HUES48 (cell line): Measurements from ENCODE around the gene IQCH.
A peak's percentile ranks its signal among the peaks of the same experiment; 100 is the strongest.

Experiments
- H3K27ac ChIP-seq: one replicate; pipeline ENCODE4 v1.7.0; 2013; ENCODE audit warnings: low read depth, low read length, inconsistent platforms
- H3K27me3 ChIP-seq: 2 replicates; pipeline ENCODE4 v1.6.1; 2013; ENCODE audit warnings: mild to moderate bottlenecking, low read length; ENCODE audit not compliant: control insufficient read depth, insufficient read depth
- H3K36me3 ChIP-seq: 2 replicates; pipeline ENCODE4 v1.6.1; 2013; ENCODE audit warnings: low read length; ENCODE audit not compliant: control insufficient read depth, insufficient read depth
- H3K4me1 ChIP-seq: 2 replicates; pipeline ENCODE4 v1.6.1; 2013; ENCODE audit warnings: mild to moderate bottlenecking, low read length; ENCODE audit not compliant: control insufficient read depth, insufficient read depth
- H3K4me3 ChIP-seq: 2 replicates; pipeline ENCODE4 v1.5.1; 2013; ENCODE audit warnings: mild to moderate bottlenecking, low read depth, low read length
- H3K9ac ChIP-seq: 2 replicates; pipeline ENCODE4 v1.6.1; 2013; ENCODE audit warnings: mild to moderate bottlenecking, low read depth, low read length, moderate library complexity
- H3K9me3 ChIP-seq: 2 replicates; pipeline ENCODE4 v1.6.1; 2013; ENCODE audit warnings: low read length; ENCODE audit not compliant: control insufficient read depth, insufficient read depth

IQCH gene

DNA sequence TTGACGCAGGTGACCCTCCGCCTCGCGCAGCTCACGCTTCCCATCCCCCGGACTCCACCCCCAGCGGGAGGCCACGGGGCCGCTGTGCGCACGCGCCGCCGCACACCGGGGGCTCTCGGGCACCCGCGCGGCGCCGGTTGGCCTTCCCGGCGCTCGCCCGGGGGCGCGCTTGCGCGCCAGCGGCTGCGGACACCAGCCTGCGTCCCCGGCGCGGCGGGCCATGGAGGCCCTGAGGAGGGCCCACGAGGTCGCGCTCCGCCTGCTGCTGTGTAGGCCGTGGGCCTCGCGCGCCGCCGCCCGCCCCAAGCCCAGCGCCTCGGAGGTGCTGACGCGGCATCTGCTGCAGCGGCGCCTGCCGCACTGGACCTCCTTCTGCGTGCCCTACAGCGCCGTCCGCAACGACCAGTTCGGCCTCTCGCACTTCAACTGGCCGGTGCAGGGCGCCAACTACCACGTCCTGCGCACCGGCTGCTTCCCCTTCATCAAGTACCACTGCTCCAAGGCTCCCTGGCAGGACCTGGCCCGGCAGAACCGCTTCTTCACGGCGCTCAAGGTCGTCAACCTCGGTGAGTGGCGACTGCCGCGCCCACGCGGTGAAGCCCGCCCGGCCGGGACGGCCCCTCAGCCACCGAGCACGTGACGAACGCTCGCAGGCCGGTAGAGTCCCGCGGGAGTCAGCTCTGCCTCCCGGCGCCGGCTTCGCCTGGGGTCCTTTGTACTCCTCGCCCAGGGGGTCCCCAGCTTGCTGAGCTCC, 266.6 kb downstream of the IQCH start, which contains the start of gene C15orf61:
TSS of gene C15orf61 (plus strand) at position 103 of the 754 bp plus-strand sequence. CDS start at position 221, 118 bp downstream.
- Histone ChIP-seq H3K4me3 (peak within 1 kb of the TSS; percentile 71), H3K4me1 (peaks cover 25% of the 10 kb centered on the region), H3K9ac (peak within 1 kb of the TSS; percentile 74)

DNA sequence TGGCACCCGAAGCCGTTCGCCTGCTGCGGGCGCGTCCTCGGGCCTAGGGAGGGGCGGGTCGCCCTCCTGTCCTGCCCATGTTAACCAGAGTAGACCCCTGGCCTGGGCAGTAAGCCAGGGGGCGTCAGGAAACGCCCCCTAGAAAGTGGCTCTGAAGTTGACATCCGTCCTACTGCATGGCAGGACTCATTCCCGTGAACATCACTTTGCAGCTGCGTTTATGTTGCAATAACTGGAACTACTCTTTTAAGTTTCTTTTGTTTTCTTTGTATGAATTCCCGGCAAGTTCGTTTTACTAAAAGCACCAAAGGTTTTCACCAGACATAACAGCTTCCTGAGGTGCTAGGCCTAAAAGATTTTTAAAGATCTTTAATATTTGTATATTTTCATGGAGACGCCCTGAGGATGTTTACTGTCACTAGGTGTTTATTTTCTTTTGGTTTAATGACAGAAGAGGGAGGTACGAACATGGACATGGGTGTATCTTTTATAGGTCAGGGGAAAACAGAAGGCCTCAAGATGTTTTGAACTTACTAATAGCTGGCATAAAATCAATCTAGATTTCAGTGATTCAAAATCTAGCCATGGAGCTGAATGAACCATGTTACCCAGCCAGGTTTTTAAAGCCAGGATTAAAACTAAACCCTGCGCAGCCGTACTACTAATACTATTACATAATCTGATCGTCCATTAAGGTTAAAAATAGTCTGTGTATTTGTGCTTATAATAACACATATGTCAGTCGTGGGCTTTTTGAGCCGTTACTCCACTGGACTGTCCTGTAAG, 267.4 kb downstream of the IQCH start:
- H3K9me3 ChIP-seq: no peaks in the 10 kb centered on the region
- H3K27me3 ChIP-seq: peaks cover 10% of the 10 kb centered on the region; the same call in 1 of the 2 replicates
- H3K27ac ChIP-seq: no peak overlapping the region
- H3K4me1 ChIP-seq: peaks cover 25% of the 10 kb centered on the region
- no peaks in the 10 kb centered on the region for H3K36me3 ChIP-seq
- H3K4me3 ChIP-seq: peak overlapping the region; percentile 71
- peak overlapping the region; percentile 74 for H3K9ac ChIP-seq

More for the DNA sequence above, 266.6 kb downstream of the IQCH start, which contains the start of gene C15orf61:
- Histone ChIP-seq H3K27me3 (peaks cover 10% of the 10 kb centered on the region; the same call in 1 of the 2 replicates), H3K36me3 (no peaks in the 10 kb centered on the region), H3K9me3 (no peaks in the 10 kb centered on the region), H3K27ac (peak within 1 kb of the TSS; percentile 47)

DNA sequence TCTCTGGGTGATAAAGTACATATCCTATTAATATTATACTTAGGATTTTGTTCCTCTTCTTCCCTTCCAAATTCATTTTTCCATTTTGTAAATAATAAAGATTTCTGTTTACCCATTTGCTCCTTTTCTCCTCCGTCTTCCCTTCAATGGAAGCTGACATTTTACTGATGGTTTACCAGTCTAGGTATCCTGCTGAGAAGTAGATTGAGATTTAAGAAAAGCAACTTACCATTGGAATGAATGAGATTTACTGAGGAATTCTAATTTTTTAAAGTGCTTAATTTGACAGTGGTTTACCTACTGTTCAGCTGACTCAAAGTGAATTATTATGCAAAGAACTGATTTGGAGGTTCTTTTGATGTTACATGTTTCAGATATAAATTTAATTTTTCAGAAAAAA, 268.7 kb downstream of the IQCH start:
- Histone ChIP-seq H3K9ac (no peak overlapping the region), H3K27me3 (peaks cover 10% of the 10 kb centered on the region; the same call in 1 of the 2 replicates), H3K4me1 (peaks cover 30% of the 10 kb centered on the region), H3K36me3 (no peaks in the 10 kb centered on the region), H3K9me3 (no peaks in the 10 kb centered on the region), H3K27ac (no peak overlapping the region), H3K4me3 (peak overlapping the region; percentile 71)

DNA sequence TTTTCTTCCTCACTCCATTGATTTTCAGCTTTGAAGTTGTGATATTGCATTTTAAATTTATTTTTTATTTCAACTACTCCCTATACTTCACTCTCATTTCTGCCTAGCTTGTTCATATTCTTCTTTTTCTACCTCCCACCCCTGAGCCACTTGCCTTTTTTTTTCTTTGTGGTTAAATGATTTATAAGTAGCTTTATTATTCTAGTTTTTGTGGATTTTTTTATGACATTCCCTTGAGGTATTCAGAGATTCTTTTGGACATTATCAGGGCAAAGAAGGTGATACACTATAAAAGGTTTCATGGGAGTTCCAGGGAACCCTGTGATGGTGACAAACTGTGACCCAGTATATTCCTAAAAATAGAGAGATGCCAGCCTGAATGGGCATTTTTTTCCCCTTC, 269.6 kb downstream of the IQCH start:
- H3K4me1 ChIP-seq: peaks cover 30% of the 10 kb centered on the region
- H3K4me3 ChIP-seq: no peak overlapping the region
- H3K27ac ChIP-seq: no peak overlapping the region
- no peaks in the 10 kb centered on the region for H3K9me3 ChIP-seq
- H3K9ac ChIP-seq: no peak overlapping the region
- no peaks in the 10 kb centered on the region for H3K36me3 ChIP-seq
- H3K27me3 ChIP-seq: peaks cover 10% of the 10 kb centered on the region; the same call in 1 of the 2 replicates

DNA sequence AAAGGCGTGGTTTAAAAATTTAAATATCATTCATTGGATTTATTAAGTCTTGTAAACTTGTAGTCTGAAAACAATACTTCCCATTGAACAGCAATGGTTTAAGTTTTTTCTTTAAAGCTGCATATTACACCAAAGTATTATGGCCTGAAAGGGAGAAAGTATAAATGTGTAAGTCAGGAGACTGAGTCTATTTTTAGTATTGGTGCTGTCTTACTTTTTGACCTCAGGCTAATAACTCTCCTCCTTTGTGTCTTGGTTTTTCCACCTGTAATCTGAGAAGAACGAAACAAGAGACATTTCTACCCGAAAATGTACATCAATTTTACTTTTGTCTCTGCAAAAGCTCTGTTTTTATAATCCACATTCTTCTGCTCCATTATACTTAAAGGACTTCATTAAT, 273.9 kb downstream of the IQCH start:
- Histone ChIP-seq H3K4me3 (no peak overlapping the region), H3K9me3 (no peaks in the 10 kb centered on the region), H3K9ac (no peak overlapping the region), H3K36me3 (no peaks in the 10 kb centered on the region), H3K4me1 (peaks cover 14% of the 10 kb centered on the region), H3K27ac (no peak overlapping the region), H3K27me3 (no peaks in the 10 kb centered on the region)

DNA sequence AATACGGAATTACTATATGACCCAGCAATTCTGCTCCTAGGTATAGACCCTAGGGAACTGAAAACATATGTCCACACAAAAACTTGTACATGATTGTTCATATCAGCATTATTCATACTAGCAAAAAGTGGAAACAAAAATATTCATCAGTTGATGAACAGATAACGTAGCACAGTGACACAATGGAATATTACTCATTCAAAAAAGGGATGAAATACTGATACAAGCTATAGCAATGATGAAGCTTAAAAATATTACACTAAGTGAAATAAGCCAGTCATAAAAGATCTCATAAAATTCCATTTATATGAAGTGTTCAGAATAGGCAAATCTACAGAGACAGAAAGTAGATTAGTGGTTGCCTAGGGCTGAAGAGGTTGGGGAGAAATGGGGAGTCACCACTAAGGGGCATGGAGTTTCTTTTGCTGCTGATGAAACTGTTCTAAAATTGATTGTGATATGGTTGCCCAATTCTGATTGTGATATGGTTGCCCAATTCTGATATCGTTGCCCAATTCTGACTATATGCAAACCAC, 276.9 kb downstream of the IQCH start:
- H3K4me3 ChIP-seq: no peak overlapping the region
- no peak overlapping the region for H3K9ac ChIP-seq
- H3K9me3 ChIP-seq: no peaks in the 10 kb centered on the region
- peaks cover 5% of the 10 kb centered on the region; the same call in 1 of the 2 replicates for H3K4me1 ChIP-seq
- H3K36me3 ChIP-seq: no peaks in the 10 kb centered on the region
- no peaks in the 10 kb centered on the region for H3K27me3 ChIP-seq
- no peak overlapping the region for H3K27ac ChIP-seq

DNA sequence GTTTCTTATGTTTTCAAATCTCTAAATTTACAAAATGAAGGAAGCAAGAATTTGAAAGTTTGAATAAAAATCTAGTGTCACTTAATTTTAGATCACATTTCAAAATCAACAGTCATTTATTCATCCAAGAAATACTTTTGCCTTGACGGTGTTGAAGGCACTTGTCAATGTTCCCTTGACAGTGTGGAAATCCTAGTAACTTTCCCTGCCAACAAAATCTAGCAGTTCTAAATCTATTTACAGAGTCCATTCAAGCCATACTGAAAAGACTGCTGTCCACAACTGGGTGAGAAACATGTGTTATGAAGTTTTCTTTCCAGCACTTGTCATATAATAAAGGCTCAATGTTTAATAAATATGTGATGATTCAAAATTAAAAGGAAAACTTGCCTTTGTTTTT, 279.3 kb downstream of the IQCH start:
- Histone ChIP-seq H3K9ac (no peak overlapping the region), H3K36me3 (no peaks in the 10 kb centered on the region), H3K4me1 (no peaks in the 10 kb centered on the region), H3K27ac (no peak overlapping the region), H3K4me3 (no peak overlapping the region), H3K27me3 (no peaks in the 10 kb centered on the region), H3K9me3 (no peaks in the 10 kb centered on the region)

DNA sequence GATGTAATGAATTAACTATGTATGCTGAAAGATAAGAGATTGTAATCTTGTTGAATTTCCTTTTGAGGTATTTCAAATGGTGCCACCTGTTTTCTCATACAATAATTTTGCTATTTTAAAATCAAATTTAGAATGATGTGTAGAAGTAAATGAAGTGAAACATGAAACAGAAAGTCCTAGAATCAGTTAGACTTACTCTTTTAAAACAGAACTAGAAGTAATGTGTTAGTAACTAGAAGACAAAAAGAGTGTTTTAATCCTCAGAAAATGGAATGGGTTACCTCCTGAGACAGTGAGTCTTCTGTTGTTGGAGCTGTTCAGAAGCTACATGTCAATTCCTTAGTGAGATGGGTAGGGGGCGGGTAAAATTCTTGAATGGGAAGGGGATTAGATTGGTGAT, 279.8 kb downstream of the IQCH start:
- H3K9me3 ChIP-seq: no peaks in the 10 kb centered on the region
- no peak overlapping the region for H3K27ac ChIP-seq
- H3K36me3 ChIP-seq: no peaks in the 10 kb centered on the region
- H3K4me3 ChIP-seq: no peak overlapping the region
- H3K9ac ChIP-seq: no peak overlapping the region
- no peaks in the 10 kb centered on the region for H3K27me3 ChIP-seq
- H3K4me1 ChIP-seq: no peaks in the 10 kb centered on the region

DNA sequence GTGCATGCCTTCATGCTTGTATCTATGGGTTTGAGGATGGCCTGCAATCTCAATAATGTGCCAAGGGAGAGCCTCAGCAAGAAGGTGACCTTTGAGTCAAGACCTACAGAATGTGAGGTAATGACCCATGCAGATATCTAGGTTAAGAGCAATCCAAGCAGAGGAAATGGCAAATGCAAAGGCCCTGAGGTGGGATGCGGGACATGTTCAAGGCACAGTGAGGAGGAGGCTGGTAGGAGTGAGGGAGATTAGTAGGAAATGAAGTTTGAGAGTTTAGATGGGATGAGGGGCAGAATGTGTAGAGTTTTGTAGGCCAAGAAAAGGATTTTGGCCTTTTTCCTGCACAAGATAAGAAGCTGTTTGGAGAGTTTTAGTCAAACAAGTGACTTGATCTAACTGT, 283.2 kb downstream of the IQCH start:
- Histone ChIP-seq H3K9me3 (no peaks in the 10 kb centered on the region), H3K27me3 (no peaks in the 10 kb centered on the region), H3K4me3 (no peak overlapping the region), H3K9ac (no peak overlapping the region), H3K27ac (no peak overlapping the region), H3K4me1 (no peaks in the 10 kb centered on the region), H3K36me3 (no peaks in the 10 kb centered on the region)

DNA sequence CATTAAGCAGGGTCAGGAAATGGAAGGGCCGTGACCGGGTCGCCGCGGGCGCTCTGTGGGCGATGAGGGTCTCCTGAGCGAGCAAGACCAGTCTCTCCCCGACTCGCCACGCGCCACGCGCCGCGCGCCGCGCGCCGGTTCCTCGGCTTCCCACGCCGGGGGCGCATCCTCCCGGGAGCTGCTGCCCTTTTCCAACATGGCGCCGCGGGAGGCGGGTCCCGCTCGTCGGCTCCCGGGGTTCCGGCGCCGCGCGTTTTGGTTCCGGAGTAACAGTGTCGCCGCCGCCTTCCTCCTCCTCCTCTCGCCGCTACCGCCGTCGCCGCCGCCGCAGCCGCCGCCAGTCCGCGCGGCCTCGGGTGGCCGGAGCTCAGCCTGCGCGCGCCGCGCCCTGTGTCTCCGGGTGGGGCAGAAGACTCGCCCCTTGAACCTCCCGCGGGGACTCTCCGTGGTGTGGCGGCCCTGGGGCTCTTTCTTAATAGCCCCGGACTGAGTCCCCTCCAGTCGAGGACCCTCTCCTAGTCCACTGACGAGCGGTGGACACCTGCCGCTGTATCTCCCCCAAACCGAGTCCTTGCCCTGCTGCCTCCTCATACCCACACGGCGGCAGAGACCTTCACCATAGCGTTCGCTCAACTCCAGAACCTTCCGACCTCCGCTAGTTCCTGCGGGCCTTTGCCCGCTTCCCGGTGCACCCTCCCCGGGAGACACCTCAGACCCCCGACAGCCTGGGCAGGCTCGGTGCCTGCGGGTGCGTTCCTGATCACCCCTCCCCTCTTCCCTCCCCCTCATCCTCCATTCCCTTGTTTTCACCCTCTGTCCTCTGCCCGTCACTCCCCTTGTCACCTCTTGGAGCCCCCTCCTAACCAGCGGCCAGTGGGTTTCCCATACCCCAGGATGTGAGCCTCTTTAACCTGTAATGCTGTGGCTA, 288.1 kb downstream of the IQCH start, which contains the start of gene MAP2K5:
TSS of gene MAP2K5 (plus strand) at position 284 of the 928 bp plus-strand sequence. CDS start at position 917, 633 bp downstream.
- H3K36me3 ChIP-seq: 0 out of 2 replicates have a peak, but pooled peaks cover 11% of the 10 kb centered on the region
- H3K27me3 ChIP-seq: no peaks in the 10 kb centered on the region
- 0 out of 2 replicates have a peak, but pooled peaks cover 4% of the 10 kb centered on the region for H3K4me1 ChIP-seq
- H3K9me3 ChIP-seq: no peaks in the 10 kb centered on the region
- H3K9ac ChIP-seq: peak within 1 kb of the TSS; percentile 62
- H3K27ac ChIP-seq: peak within 1 kb of the TSS; percentile 44
- H3K4me3 ChIP-seq: peak within 1 kb of the TSS; percentile 89
